Endothelial cell of umbilical vein (primary cell): Measurements from ENCODE around the gene NIN. TPM values are rescaled to one million over a fixed set of nuclear protein-coding genes. Genes with fewer than 3 reads are reported as not detected.

ENCODE experiments used
- BruUV-seq: library from RNA; stranded (reverse); fragments of 400-500 nt; replicated peaks from 2 replicates; lab custom pipeline; 2021; lab: Mats Ljungman, UMichigan
- CTCF ChIA-PET: fragments of 300-600, 350-600 bp; sonication (Branson Sonifier 250); formaldehyde crosslinking; loops from one replicate; lab custom pipeline; 2021; ENCODE audit warnings: antibody characterized with exemption, inconsistent platforms; lab: Charles Lee
- POLR2A ChIA-PET: fragments of 300-600, 350-600 bp; sonication (Branson Sonifier 250); formaldehyde crosslinking; loops from one replicate; lab custom pipeline; 2021; ENCODE audit warnings: antibody characterized with exemption, inconsistent platforms; lab: Charles Lee
- DNase-seq: peaks from one replicate; pipeline ENCODE4 v3.0.0-alpha.2; 2011; ENCODE audit warnings: low read depth, low spot score
- FAIRE-seq: peaks from 2 replicates; lab custom pipeline; 2011; peaks lifted over from hg19 to GRCh38; lab: Jason Lieb, UNC
- H2AFZ ChIP-seq: 2 replicates; pipeline ENCODE4 v1.6.0; 2012; ENCODE audit warnings: low read depth, low read length, control low read depth, inconsistent platforms
- H3K27ac ChIP-seq: 2 replicates; pipeline ENCODE4 v1.5.1; 2011; ENCODE audit warnings: low read depth, mild to moderate bottlenecking, control low read depth, low read length, moderate library complexity; ENCODE audit not compliant: insufficient read depth
- H3K27me3 ChIP-seq, 2 experiments: 2 replicates each; pipeline versions ENCODE4 v1.6.0 to v1.6.1; 2011; ENCODE audit warnings: low read length in 2 of 2, mixed read lengths in 1 of 2; ENCODE audit not compliant: control insufficient read depth in 2 of 2, insufficient read depth in 2 of 2
- H3K36me3 ChIP-seq, 2 experiments: 2 replicates in 1 of 2; 3 replicates in 1 of 2; pipeline ENCODE4 v1.5.1; 2011; ENCODE audit warnings: low read length in 2 of 2, mild to moderate bottlenecking in 1 of 2, moderate library complexity in 1 of 2; ENCODE audit not compliant: control insufficient read depth in 2 of 2, insufficient read depth in 2 of 2; ENCODE audit errors: extremely low read depth in 1 of 2
- H3K4me1 ChIP-seq: 3 replicates; pipeline ENCODE4 v1.5.1; 2011; ENCODE audit warnings: mild to moderate bottlenecking, low read length; ENCODE audit not compliant: control insufficient read depth, insufficient read depth; ENCODE audit errors: extremely low read depth
- H3K4me2 ChIP-seq: 2 replicates; pipeline ENCODE4 v1.6.1; 2011; ENCODE audit warnings: low read length, control low read depth, mixed read lengths; ENCODE audit not compliant: insufficient read depth
- H3K4me3 ChIP-seq, 3 experiments: fragments of 200-600 bp in 1 of 3; sonication (generic), shearing (Covaris generic) in 1 of 3; replicated peaks in 1 of 3; 2 replicates each; pipeline ENCODE4 v1.5.1; 2011 to 2016; ENCODE audit warnings: control low read depth in 3 of 3, low read length in 3 of 3, mild to moderate bottlenecking in 2 of 3, inconsistent platforms in 1 of 3, low read depth in 1 of 3, moderate library complexity in 1 of 3; ENCODE audit not compliant: insufficient read depth in 1 of 3
- H3K79me2 ChIP-seq: 2 replicates; pipeline ENCODE4 v1.6.0; 2012; ENCODE audit warnings: low read length, inconsistent platforms; ENCODE audit not compliant: control insufficient read depth, insufficient read depth
- H3K9ac ChIP-seq: replicated peaks from 2 replicates; pipeline ENCODE3; 2011; ENCODE audit warnings: low read length, control low read depth; ENCODE audit not compliant: insufficient read depth; ENCODE audit errors: extremely low read depth
- H3K9me1 ChIP-seq: replicated peaks from 3 replicates; pipeline ENCODE4 v1.6.0; 2011; ENCODE audit warnings: mild to moderate bottlenecking, low read length; ENCODE audit not compliant: control insufficient read depth, insufficient read depth; ENCODE audit errors: extremely low read depth
- H3K9me3 ChIP-seq: replicated peaks from 2 replicates; pipeline ENCODE4 v1.5.1; 2012; ENCODE audit warnings: low read length, inconsistent platforms; ENCODE audit not compliant: control insufficient read depth, insufficient read depth
- H4K20me1 ChIP-seq: replicated peaks from 2 replicates; pipeline ENCODE3; 2011; ENCODE audit warnings: mild to moderate bottlenecking, low read length; ENCODE audit not compliant: control insufficient read depth, insufficient read depth; ENCODE audit errors: extremely low read depth
- EZH2 ChIP-seq: IDR thresholded peaks from 2 replicates; pipeline ENCODE4 v1.6.1; 2012; ENCODE audit warnings: borderline replicate concordance, low read depth, mild to moderate bottlenecking, moderate library complexity, low read length, inconsistent platforms; ENCODE audit not compliant: severe bottlenecking
- FOS ChIP-seq: IDR thresholded peaks from 2 replicates; pipeline ENCODE4 v1.6.1; 2011; ENCODE audit warnings: mild to moderate bottlenecking, low read length, moderate library complexity, borderline replicate concordance; ENCODE audit not compliant: insufficient read depth
- GATA2 ChIP-seq: IDR thresholded peaks from 2 replicates; pipeline ENCODE4 v1.7.0; 2011; ENCODE audit warnings: low read depth, mild to moderate bottlenecking, moderate library complexity, mixed read lengths, low read length; ENCODE audit not compliant: insufficient read length, insufficient read depth
- JUN ChIP-seq: IDR thresholded peaks from 2 replicates; pipeline ENCODE4 v1.6.1; 2011; ENCODE audit warnings: borderline replicate concordance, low read depth; ENCODE audit not compliant: insufficient read length, insufficient read depth
- MAX ChIP-seq: IDR thresholded peaks from 2 replicates; pipeline ENCODE4 v1.6.1; 2011; ENCODE audit not compliant: insufficient read depth, insufficient read length
- MYC ChIP-seq: IDR thresholded peaks from one replicate; pipeline ENCODE4 v1.6.1; 2011; ENCODE audit warnings: mild to moderate bottlenecking, low read depth, low read length
- POLR2A ChIP-seq: IDR thresholded peaks from 2 replicates; pipeline ENCODE4 v1.6.1; 2012; ENCODE audit warnings: low read depth, mild to moderate bottlenecking, control low read depth, low read length
- POLR2AphosphoS5 ChIP-seq: IDR thresholded peaks from 2 replicates; pipeline ENCODE4 v1.6.1; 2012; ENCODE audit warnings: low read depth, mild to moderate bottlenecking, control low read depth, low read length, moderate library complexity; ENCODE audit not compliant: insufficient read depth
- dilution Hi-C: fragments of 300-500 bp; cut with MboI; formaldehyde crosslinking; loops from one replicate; pipeline ENCODE4 v1.15.0; 2019; ENCODE audit warnings: low sequenced_read_pairs; ENCODE audit not compliant: extremely low pct_ligation_motif_present
- intact Hi-C: fragments of 100-400 bp; cut with micrococcal nuclease; formaldehyde crosslinking; loops from one replicate; pipeline ENCODE4 v1.10.0; 2022
- polyA plus RNA-seq, 4 experiments: library from polyadenylated mRNA; depleted of rRNA in 3 of 4; stranded (reverse) in 3 of 4; unstranded in 1 of 4; fragments of >200 nt; gene quantifications; 2 replicates each; pipeline versions ENCODE4 v1.2.1 to v1.2.3, GENCODE V29; 2011 to 2012; ENCODE audit warnings: missing spikeins in 1 of 4
- total RNA-seq: library from RNA; stranded (reverse); gene quantifications from 2 replicates; pipeline ENCODE4 v1.2.3, GENCODE V29; 2021

Gene NIN
- total and polyA plus RNA-seq, 2 donors (not counting 3 experiments of a cell fraction or from before 2014, with no cell fraction given) = 7.1 to 76.3 TPM

GRCh38 chr14:50796390-50796789 is 34.6 kb downstream of the NIN start:
- POLR2A ChIA-PET = no interaction called here
- BruUV-seq = no TSS peak
- no peak for FAIRE-seq
- Histone ChIP-seq H3K4me1 (peaks cover 34% of the 10 kb centered on the region), H3K27me3 (no peaks in the 10 kb centered on the region), H3K36me3 (peaks cover 3 to 12% of the 10 kb centered on the region in 2 experiments), H2AFZ (no peak overlapping the region), H3K4me2 (peak overlapping the region; percentile 23), H3K27ac (no peak overlapping the region), H3K9me3 (no peaks in the 10 kb centered on the region), H3K9me1 (no peaks in the 10 kb centered on the region), H3K79me2 (peaks cover 24% of the 10 kb centered on the region), H4K20me1 (peaks cover 2% of the 10 kb centered on the region), H3K9ac (no peak overlapping the region), H3K4me3 (no peak overlapping the region)
- dilution Hi-C loops (no loop called here), intact Hi-C loops (no loop called here)
- peak; percentile 43 for DNase-seq
- CTCF ChIA-PET = interaction anchor here (0.8 to 5.2 kb wide), 9 partner anchors 11 to 82 kb away, joined by 3 to 42 read pairs (median 4); no protein-coding TSS in a partner anchor
- TF ChIP-seq JUN = no peak
- TF ChIP-seq FOS = no peak
- TF ChIP-seq MAX = no peak
- TF ChIP-seq MYC = no peak
- TF ChIP-seq POLR2AphosphoS5 = no peak
- no peak for TF ChIP-seq POLR2A
- TF ChIP-seq GATA2 = no peak
- no peak for TF ChIP-seq EZH2

DNA sequence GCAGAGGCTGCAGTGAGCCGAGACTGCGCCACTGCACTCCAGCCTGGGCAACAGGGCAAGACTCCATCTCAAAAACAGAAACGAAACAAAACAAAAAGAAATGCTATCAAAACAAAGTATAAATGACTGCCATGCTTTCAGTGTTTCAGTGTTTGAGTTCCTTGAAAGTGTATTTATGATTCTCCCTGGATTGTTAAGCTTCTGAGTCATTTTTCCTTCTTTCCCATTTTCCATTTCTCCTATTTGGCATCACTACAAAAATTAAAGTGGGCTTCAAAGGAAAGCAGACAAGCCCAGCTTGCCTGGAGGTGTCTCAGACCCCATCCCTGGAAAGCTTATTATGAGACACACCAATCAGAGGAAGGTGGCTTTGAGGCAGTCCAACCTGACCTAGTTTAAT is 35.1 kb downstream of the NIN start:
- no TSS peak for BruUV-seq
- intact Hi-C loops = no loop called here
- peak; percentile 93 for FAIRE-seq

More for the DNA sequence above, 35.1 kb downstream of the NIN start:
- H3K27me3 ChIP-seq = no peaks in the 10 kb centered on the region
- no peak overlapping the region for H3K9ac ChIP-seq
- peak overlapping the region; percentile 23 for H3K4me2 ChIP-seq
- ChIA-PET CTCF (interaction anchor here (1.0 to 5.2 kb wide), 6 partner anchors 19 to 82 kb away, joined by 3 to 42 read pairs (median 5); no protein-coding TSS in a partner anchor), POLR2A (no interaction called here)
- dilution Hi-C loops = no loop called here
- peaks cover 31% of the 10 kb centered on the region for H3K4me1 ChIP-seq
- no peak overlapping the region for H2AFZ ChIP-seq
- TF ChIP-seq MAX (no peak), POLR2AphosphoS5 (no peak), EZH2 (no peak), FOS (peak; percentile 43)
- peak; percentile 78 for DNase-seq
- H3K4me3 ChIP-seq = no peak overlapping the region
- H3K79me2 ChIP-seq = peaks cover 24% of the 10 kb centered on the region
- H3K9me1 ChIP-seq = no peaks in the 10 kb centered on the region
- H4K20me1 ChIP-seq = peaks cover 2% of the 10 kb centered on the region
- peaks cover 3 to 12% of the 10 kb centered on the region in 2 experiments for H3K36me3 ChIP-seq
- H3K27ac ChIP-seq = no peak overlapping the region
- no peaks in the 10 kb centered on the region for H3K9me3 ChIP-seq
